ENCODE results near the gene FGF11.
"Not testable (repeated sequence)": the region's sequence is repeated elsewhere in the genome, so short reads cannot be mapped to it uniquely, and the experiment has no call there.

FGF11 gene

GRCh38 chr17:7466639-7467341, 27.5 kb downstream of the FGF11 start:
- H3K4me3 ChIP-seq (ENCODE audit: low read depth in 1 of 2, low read length in 2 of 2), result no peak overlapping the region
- H3K27me3 ChIP-seq (ENCODE audit: low read depth, low read length), result no peaks in the 10 kb centered on the region
- no peaks in the 10 kb centered on the region for H3K9me3 ChIP-seq (ENCODE audit: control insufficient read depth in 1 of 2, low read length in 2 of 2)
- peak overlapping the region; percentile 63 for H3K27ac ChIP-seq (ENCODE audit: low read length)
- peaks cover 10 to 38% of the 10 kb centered on the region in 2 donors for H3K4me1 ChIP-seq (ENCODE audit: control insufficient read depth in 1 of 2, insufficient read depth in 2 of 2, low read length in 2 of 2)
- peaks cover 5 to 34% of the 10 kb centered on the region in 2 donors for H3K36me3 ChIP-seq (ENCODE audit: control insufficient read depth in 1 of 2, insufficient read depth in 2 of 2, low read length in 2 of 2)

GRCh38 chr17:7467498-7467897, 28.2 kb downstream of the FGF11 start:
- H3K27ac ChIP-seq (ENCODE audit: low read length), result no peak overlapping the region

DNA sequence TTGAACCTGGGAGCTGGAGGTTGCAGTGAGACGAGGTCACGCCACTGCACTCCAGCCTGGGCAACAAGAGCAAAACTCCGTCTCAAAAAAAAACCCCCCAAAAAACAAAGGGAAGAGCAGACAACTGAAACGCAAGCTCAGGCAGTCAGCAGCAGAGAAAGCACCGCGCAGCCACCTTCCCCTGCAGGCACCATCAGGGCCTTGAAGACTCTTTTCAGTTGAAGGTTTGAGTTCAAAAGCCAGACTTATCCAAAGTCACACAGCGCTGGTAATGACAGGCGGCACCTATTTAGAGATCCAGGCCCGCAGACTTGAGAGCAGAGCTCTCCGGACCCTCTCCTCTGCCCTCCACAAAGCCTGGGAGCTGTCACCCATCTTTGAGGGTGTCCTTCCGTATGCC, 29.0 kb downstream of the FGF11 start:
- Histone ChIP-seq H3K27ac (ENCODE audit: low read length) (no peak overlapping the region), H3K27me3 (ENCODE audit: low read depth, low read length) (no peaks in the 10 kb centered on the region), H3K36me3 (ENCODE audit: control insufficient read depth in 1 of 2, insufficient read depth in 2 of 2, low read length in 2 of 2) (peaks cover 5 to 22% of the 10 kb centered on the region in 2 donors), H3K4me1 (ENCODE audit: control insufficient read depth in 1 of 2, insufficient read depth in 2 of 2, low read length in 2 of 2) (peaks cover 10 to 40% of the 10 kb centered on the region in 2 donors), H3K9me3 (ENCODE audit: control insufficient read depth in 1 of 2, low read length in 2 of 2) (no peaks in the 10 kb centered on the region), H3K4me3 (ENCODE audit: low read depth in 1 of 2, low read length in 2 of 2) (no peak overlapping the region)

More at GRCh38 chr17:7467498-7467897, 28.2 kb downstream of the FGF11 start:
- no peak overlapping the region for H3K4me3 ChIP-seq (ENCODE audit: low read depth in 1 of 2, low read length in 2 of 2)
- no peaks in the 10 kb centered on the region for H3K27me3 ChIP-seq (ENCODE audit: low read depth, low read length)
- H3K36me3 ChIP-seq (ENCODE audit: control insufficient read depth in 1 of 2, insufficient read depth in 2 of 2, low read length in 2 of 2), result peaks cover 5 to 30% of the 10 kb centered on the region in 2 donors
- peaks cover 10 to 40% of the 10 kb centered on the region in 2 donors for H3K4me1 ChIP-seq (ENCODE audit: control insufficient read depth in 1 of 2, insufficient read depth in 2 of 2, low read length in 2 of 2)
- H3K9me3 ChIP-seq (ENCODE audit: control insufficient read depth in 1 of 2, low read length in 2 of 2), result no peaks in the 10 kb centered on the region

DNA sequence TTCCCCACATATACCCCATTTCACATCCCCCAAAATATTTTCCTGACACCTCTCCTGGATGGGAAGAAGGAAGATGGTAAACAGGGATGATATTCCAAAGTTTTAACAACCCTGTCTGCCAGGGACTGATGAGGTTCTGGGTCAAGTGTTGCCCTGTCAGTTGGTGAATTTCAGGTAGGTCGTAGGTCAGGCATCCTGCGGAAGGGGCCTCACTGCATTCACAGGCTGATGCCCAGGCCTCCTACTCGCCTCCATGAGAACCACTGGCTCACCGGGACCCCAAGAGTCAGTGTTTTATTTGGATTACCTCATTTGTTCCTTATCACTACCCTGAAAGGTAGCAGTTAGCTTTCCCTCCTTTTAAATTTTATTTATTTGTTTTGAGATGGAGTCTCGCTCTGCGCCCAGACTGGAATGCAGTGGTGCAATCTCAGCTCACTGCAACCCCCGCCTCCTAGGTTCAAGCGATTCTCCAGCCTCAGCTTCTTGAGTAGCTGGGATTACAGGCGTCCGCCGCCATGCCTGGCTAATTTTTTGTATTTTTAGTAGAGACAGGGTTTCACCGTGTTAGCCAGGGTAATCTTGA, 29.6 kb downstream of the FGF11 start:
- H3K9me3 ChIP-seq (ENCODE audit: control insufficient read depth in 1 of 2, low read length in 2 of 2), result no peaks in the 10 kb centered on the region
- H3K36me3 ChIP-seq (ENCODE audit: control insufficient read depth in 1 of 2, insufficient read depth in 2 of 2, low read length in 2 of 2), result peaks cover 3 to 16% of the 10 kb centered on the region in 2 donors
- no peak overlapping the region for H3K4me3 ChIP-seq (ENCODE audit: low read depth in 1 of 2, low read length in 2 of 2)
- H3K27ac ChIP-seq (ENCODE audit: low read length), result no peak overlapping the region
- H3K4me1 ChIP-seq (ENCODE audit: control insufficient read depth in 1 of 2, insufficient read depth in 2 of 2, low read length in 2 of 2), result peaks cover 10 to 42% of the 10 kb centered on the region in 2 donors
- no peaks in the 10 kb centered on the region for H3K27me3 ChIP-seq (ENCODE audit: low read depth, low read length)

DNA sequence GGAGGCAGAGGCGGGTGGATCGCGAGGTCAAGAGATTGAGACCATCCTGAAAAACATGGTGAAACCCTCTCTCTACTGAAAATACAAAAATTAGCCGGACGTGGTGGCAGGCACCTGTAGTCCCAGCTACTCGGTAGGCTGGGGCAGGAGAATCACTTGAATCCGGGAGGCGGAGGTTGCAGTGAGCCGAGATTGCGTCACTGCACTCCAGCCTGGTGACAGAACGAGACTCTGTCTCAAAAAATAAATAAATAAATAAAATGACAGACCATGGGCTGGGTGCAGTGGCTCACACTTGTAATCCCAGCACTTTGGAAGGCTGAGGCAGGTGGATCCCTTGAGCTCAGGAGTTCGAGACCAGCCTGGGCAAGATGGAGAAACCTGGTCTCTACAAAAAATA, 30.5 kb downstream of the FGF11 start:
- Histone ChIP-seq H3K36me3 (ENCODE audit: control insufficient read depth in 1 of 2, insufficient read depth in 2 of 2, low read length in 2 of 2) (peaks cover 0 to 15% of the 10 kb centered on the region in 2 donors), H3K4me1 (ENCODE audit: control insufficient read depth in 1 of 2, insufficient read depth in 2 of 2, low read length in 2 of 2) (peaks cover 10 to 42% of the 10 kb centered on the region in 2 donors)
- not testable (repeated sequence) for H3K27ac ChIP-seq (ENCODE audit: low read length); H3K4me3 ChIP-seq (ENCODE audit: low read depth in 1 of 2, low read length in 2 of 2); H3K9me3 ChIP-seq (ENCODE audit: control insufficient read depth in 1 of 2, low read length in 2 of 2); H3K27me3 ChIP-seq (ENCODE audit: low read depth, low read length)

DNA sequence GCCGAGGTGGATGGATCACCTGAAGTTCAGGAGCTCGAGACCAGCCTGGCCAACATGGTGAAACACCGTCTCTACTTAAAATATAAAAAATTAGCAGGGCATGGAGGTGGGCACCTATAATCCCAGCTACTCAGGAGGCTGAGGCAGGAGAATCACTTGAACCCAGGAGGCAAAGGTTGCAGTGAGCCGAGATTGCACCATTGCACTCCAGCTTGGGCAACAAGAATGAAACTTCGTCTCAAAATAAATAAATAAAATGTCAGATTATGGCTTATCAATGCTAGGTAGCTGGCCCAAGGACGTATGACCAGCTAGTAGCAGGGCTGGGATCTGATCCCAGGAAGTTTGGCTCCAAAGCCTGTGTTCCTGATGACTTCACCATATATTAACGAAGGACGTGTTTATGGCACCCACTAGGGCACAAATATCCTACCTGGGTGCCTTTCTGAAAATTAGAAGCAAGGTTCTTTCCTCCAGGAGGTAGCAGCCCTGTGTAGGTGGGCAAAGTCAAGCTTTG, 31.2 kb downstream of the FGF11 start:
- not testable (repeated sequence) for H3K27me3 ChIP-seq (ENCODE audit: low read depth, low read length); H3K4me3 ChIP-seq (ENCODE audit: low read depth in 1 of 2, low read length in 2 of 2); H3K27ac ChIP-seq (ENCODE audit: low read length); H3K9me3 ChIP-seq (ENCODE audit: control insufficient read depth in 1 of 2, low read length in 2 of 2)
- Histone ChIP-seq H3K4me1 (ENCODE audit: control insufficient read depth in 1 of 2, insufficient read depth in 2 of 2, low read length in 2 of 2) (peaks cover 10 to 44% of the 10 kb centered on the region in 2 donors), H3K36me3 (ENCODE audit: control insufficient read depth in 1 of 2, insufficient read depth in 2 of 2, low read length in 2 of 2) (peaks cover 0 to 14% of the 10 kb centered on the region in 2 donors)

DNA sequence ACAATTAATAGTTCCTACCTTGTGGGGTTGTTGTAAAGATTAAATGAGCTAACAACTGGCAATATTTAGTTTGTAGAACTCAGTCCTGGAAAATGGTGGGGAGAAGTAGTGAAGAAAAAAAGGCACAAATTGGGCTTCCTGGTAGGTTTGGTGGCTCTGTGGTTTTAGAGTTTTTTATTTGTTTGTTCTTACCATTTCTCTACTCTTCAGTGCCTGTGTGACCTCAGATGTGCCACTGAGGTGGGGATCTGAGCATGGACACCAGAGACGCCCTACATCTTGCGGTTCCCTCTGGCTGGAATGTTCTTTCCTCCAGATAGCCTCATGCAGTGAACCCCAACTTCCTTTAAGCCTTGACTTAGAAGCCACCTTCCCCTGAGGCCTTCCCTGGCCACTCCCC, 32.4 kb downstream of the FGF11 start:
- Histone ChIP-seq H3K27me3 (ENCODE audit: low read depth, low read length) (no peaks in the 10 kb centered on the region), H3K4me3 (ENCODE audit: low read depth in 1 of 2, low read length in 2 of 2) (no peak overlapping the region), H3K36me3 (ENCODE audit: control insufficient read depth in 1 of 2, insufficient read depth in 2 of 2, low read length in 2 of 2) (peaks cover 0 to 2% of the 10 kb centered on the region in 2 donors), H3K27ac (ENCODE audit: low read length) (no peak overlapping the region), H3K9me3 (ENCODE audit: control insufficient read depth in 1 of 2, low read length in 2 of 2) (no peaks in the 10 kb centered on the region), H3K4me1 (ENCODE audit: control insufficient read depth in 1 of 2, insufficient read depth in 2 of 2, low read length in 2 of 2) (peaks cover 17 to 44% of the 10 kb centered on the region in 2 donors)

- peaks cover 27 to 47% of the 10 kb centered on the region in 2 donors for H3K4me1 ChIP-seq (ENCODE audit: control insufficient read depth in 1 of 2, insufficient read depth in 2 of 2, low read length in 2 of 2)
- not testable (repeated sequence) for H3K4me3 ChIP-seq (ENCODE audit: low read depth in 1 of 2, low read length in 2 of 2); H3K27ac ChIP-seq (ENCODE audit: low read length); H3K9me3 ChIP-seq (ENCODE audit: control insufficient read depth in 1 of 2, low read length in 2 of 2); H3K27me3 ChIP-seq (ENCODE audit: low read depth, low read length); H3K36me3 ChIP-seq (ENCODE audit: control insufficient read depth in 1 of 2, insufficient read depth in 2 of 2, low read length in 2 of 2)
Observed at GRCh38 chr17:7474767-7475166, 35.5 kb downstream of the FGF11 start.

DNA sequence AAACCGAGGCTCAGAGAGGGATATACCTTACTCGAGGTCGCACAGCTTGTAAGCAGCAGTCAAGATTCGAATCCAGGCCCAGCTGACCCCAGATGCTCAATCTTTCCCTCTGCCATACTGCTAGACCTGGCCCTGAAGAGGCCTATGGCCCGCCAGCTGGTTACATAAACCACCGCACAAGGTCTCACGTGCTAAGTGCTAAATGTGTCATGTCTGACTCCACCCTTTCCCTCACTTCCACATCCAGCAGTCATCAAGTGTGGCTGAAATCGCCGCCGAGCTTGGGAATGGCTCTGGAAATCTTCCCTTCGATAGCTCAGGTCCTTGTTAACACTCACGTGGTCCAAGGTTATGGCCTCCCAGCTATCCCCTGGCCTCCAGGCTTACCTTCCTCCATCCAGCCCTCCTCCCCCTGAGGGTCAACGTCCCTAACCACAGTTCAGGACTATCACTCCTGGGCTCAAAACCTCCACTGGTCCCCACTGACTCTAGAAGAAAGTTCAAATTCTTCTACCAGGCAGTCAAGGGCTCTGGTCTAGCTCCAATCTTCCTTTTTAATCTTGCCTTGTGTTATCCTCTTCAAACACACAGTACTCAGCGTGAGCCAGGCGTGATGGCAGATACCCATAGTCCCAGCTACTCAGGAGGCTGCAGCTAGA, 36.6 kb downstream of the FGF11 start:
- H3K4me3 ChIP-seq (ENCODE audit: low read depth in 1 of 2, low read length in 2 of 2), result peak overlapping the region in 1 of 2 donors; percentile 32

DNA sequence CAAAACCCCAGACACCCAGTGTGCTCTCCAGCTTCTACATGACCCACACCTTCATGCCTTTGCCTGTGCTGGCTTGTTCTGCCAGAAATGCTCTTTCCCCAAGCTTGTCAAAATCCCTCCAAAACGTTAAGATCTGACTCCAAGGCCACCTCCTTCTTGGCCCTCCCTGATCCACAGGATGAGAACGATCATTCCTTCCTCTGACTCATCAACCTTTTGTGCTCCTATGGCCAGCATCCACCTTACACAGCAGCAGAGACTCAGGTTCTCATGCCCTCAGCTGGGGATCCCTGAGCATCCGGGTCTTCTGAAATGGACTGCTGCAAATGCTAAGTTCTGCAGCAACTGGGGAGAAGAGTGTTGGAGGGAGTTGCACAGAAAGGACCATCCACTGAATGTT, 37.2 kb downstream of the FGF11 start:
- Histone ChIP-seq H3K27me3 (ENCODE audit: low read depth, low read length) (no peaks in the 10 kb centered on the region), H3K27ac (ENCODE audit: low read length) (peak overlapping the region; percentile 74), H3K36me3 (ENCODE audit: control insufficient read depth in 1 of 2, insufficient read depth in 2 of 2, low read length in 2 of 2) (peaks cover 0 to 7% of the 10 kb centered on the region in 2 donors), H3K9me3 (ENCODE audit: control insufficient read depth in 1 of 2, low read length in 2 of 2) (no peaks in the 10 kb centered on the region), H3K4me3 (ENCODE audit: low read depth in 1 of 2, low read length in 2 of 2) (peak overlapping the region in 1 of 2 donors; percentile 81), H3K4me1 (ENCODE audit: control insufficient read depth in 1 of 2, insufficient read depth in 2 of 2, low read length in 2 of 2) (peaks cover 29 to 42% of the 10 kb centered on the region in 2 donors)

More for the DNA sequence above, 36.6 kb downstream of the FGF11 start:
- Histone ChIP-seq H3K27me3 (ENCODE audit: low read depth, low read length) (no peaks in the 10 kb centered on the region), H3K36me3 (ENCODE audit: control insufficient read depth in 1 of 2, insufficient read depth in 2 of 2, low read length in 2 of 2) (peaks cover 0 to 7% of the 10 kb centered on the region in 2 donors), H3K4me1 (ENCODE audit: control insufficient read depth in 1 of 2, insufficient read depth in 2 of 2, low read length in 2 of 2) (peaks cover 29 to 46% of the 10 kb centered on the region in 2 donors), H3K9me3 (ENCODE audit: control insufficient read depth in 1 of 2, low read length in 2 of 2) (no peaks in the 10 kb centered on the region), H3K27ac (ENCODE audit: low read length) (peak overlapping the region; percentile 74)

DNA sequence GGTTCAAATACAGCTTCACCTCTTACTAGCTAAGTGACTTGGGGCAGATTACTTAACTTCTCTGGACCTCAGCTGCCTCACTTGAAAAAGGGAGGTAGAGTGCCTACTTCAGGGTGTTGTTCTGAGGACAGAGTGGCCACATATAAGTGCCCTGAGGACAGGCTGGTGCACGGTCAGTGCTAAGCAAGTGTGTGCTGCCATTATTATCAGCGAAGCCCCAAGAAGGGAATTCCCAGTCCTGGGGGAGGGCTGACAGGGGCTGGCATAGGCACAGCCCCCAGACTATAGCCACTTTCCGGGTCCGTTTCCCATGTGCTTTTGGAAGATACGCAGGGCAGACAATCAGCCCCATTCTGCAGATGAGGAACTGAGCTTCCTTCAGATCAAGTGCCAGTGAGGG, 37.6 kb downstream of the FGF11 start:
- Histone ChIP-seq H3K36me3 (ENCODE audit: control insufficient read depth in 1 of 2, insufficient read depth in 2 of 2, low read length in 2 of 2) (peaks cover 0 to 7% of the 10 kb centered on the region in 2 donors), H3K27ac (ENCODE audit: low read length) (peak overlapping the region; percentile 74), H3K4me3 (ENCODE audit: low read depth in 1 of 2, low read length in 2 of 2) (peak overlapping the region; percentile 75 to 81), H3K4me1 (ENCODE audit: control insufficient read depth in 1 of 2, insufficient read depth in 2 of 2, low read length in 2 of 2) (peaks cover 29 to 41% of the 10 kb centered on the region in 2 donors), H3K27me3 (ENCODE audit: low read depth, low read length) (no peaks in the 10 kb centered on the region), H3K9me3 (ENCODE audit: control insufficient read depth in 1 of 2, low read length in 2 of 2) (no peaks in the 10 kb centered on the region)
